A549 treated with GW870086 at 1 μM for 4 hours (cell line): ENCODE results near the gene SOX6. TPM values are rescaled to one million over a fixed set of nuclear protein-coding genes. Genes with fewer than 3 reads are reported as not detected.

Source experiments
- total RNA-seq: library from RNA; stranded (reverse); fragments of 200-300 nt; extraction: Qiagen RNA extraction; gene quantifications from 5 replicates; pipeline ENCODE4 v1.2.3, GENCODE V29; 2022; ENCODE audit warnings: low read depth

The SOX6 gene
- total RNA-seq: not detected in 5 replicates

DNA sequence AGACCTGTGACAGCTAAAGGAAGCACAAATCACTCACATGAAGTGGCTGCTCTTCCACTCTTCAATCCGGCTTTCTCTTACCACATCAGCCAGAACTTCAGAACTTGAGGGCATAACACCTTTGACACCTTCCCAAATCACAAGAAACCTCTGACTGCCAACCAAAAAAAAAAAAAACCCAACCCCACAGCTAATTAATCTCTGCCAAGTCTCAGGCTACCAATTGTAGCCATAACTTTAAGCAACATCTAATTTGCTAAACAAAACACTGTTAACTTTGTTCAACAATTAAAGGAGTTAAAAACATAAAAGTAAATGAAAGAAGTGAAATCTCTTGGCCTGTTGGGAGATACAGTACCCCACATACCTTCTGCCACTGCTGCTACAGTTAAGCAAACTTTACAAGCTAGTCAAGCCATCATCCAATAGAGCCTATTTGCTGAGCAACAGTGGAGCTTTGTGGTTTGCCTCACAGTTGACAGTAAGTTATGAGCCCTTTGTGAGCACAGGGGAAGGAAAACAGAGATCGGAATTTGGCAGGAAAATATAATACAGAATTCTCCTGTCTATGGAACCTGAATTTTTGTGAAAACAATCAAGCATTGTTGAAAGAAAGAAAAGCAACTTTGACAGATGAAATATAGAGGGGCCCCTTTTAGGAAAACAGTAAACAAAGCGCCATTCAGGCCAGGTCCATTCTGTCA is at the start of gene SOX6:
TSS of gene SOX6 (minus strand) at position 490 of the 704 bp plus-strand sequence. CDS start 15,298 bp downstream, outside the sequence.

